ENCODE measurements around the gene FOXP1.

Gene FOXP1

GRCh38 chr3:71419369-71419768 is 164.2 kb downstream of the FOXP1 start:
- DNase-seq (ENCODE audit: low read depth), result no peak
- TF ChIP-seq, protein P1, sequence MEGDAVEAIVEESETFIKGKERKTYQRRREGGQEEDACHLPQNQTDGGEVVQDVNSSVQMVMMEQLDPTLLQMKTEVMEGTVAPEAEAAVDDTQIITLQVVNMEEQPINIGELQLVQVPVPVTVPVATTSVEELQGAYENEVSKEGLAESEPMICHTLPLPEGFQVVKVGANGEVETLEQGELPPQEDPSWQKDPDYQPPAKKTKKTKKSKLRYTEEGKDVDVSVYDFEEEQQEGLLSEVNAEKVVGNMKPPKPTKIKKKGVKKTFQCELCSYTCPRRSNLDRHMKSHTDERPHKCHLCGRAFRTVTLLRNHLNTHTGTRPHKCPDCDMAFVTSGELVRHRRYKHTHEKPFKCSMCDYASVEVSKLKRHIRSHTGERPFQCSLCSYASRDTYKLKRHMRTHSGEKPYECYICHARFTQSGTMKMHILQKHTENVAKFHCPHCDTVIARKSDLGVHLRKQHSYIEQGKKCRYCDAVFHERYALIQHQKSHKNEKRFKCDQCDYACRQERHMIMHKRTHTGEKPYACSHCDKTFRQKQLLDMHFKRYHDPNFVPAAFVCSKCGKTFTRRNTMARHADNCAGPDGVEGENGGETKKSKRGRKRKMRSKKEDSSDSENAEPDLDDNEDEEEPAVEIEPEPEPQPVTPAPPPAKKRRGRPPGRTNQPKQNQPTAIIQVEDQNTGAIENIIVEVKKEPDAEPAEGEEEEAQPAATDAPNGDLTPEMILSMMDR (conservative IDR thresholded peaks at IDR 0.05; ENCODE audit: control insufficient read depth, insufficient read depth, low read depth, low read length), result no peak
- H3K4me3 ChIP-seq (ENCODE audit: control insufficient read depth, low read depth, low read length), result no peak overlapping the region

GRCh38 chr3:71417791-71418190 is 165.7 kb downstream of the FOXP1 start:
- H3K4me3 ChIP-seq (ENCODE audit: control insufficient read depth, low read depth, low read length), result no peak overlapping the region
- TF ChIP-seq, protein P1 (conservative IDR thresholded peaks at IDR 0.05; ENCODE audit: control insufficient read depth, insufficient read depth, low read depth, low read length), result no peak
- DNase-seq (ENCODE audit: low read depth), result no peak

- no peak for DNase-seq (ENCODE audit: low read depth)
- H3K4me3 ChIP-seq (ENCODE audit: control insufficient read depth, low read depth, low read length), result no peak overlapping the region
- TF ChIP-seq, protein P1 (conservative IDR thresholded peaks at IDR 0.05; ENCODE audit: control insufficient read depth, insufficient read depth, low read depth, low read length), result no peak
These were observed 166.7 kb downstream of the FOXP1 start for GRCh38 chr3:71416876-71417275.

GRCh38 chr3:71415681-71416122 is 167.8 kb downstream of the FOXP1 start:
- no peak for DNase-seq (ENCODE audit: low read depth)
- TF ChIP-seq, protein P1 (conservative IDR thresholded peaks at IDR 0.05; ENCODE audit: control insufficient read depth, insufficient read depth, low read depth, low read length), result no peak
- H3K4me3 ChIP-seq (ENCODE audit: control insufficient read depth, low read depth, low read length), result no peak overlapping the region

- TF ChIP-seq, protein P1 (conservative IDR thresholded peaks at IDR 0.05; ENCODE audit: control insufficient read depth, insufficient read depth, low read depth, low read length), result no peak
- DNase-seq (ENCODE audit: low read depth), result no peak
- no peak overlapping the region for H3K4me3 ChIP-seq (ENCODE audit: control insufficient read depth, low read depth, low read length)
These were observed 169.2 kb downstream of the FOXP1 start for GRCh38 chr3:71414189-71414927.

GRCh38 chr3:71413572-71413971 is 170.0 kb downstream of the FOXP1 start:
- TF ChIP-seq, protein P1 (conservative IDR thresholded peaks at IDR 0.05; ENCODE audit: control insufficient read depth, insufficient read depth, low read depth, low read length), result no peak
- DNase-seq (ENCODE audit: low read depth), result no peak
- no peak overlapping the region for H3K4me3 ChIP-seq (ENCODE audit: control insufficient read depth, low read depth, low read length)
